ENCODE data around the gene NRXN3.

Gene NRXN3

GRCh38 chr14:78752518-78753188 lies 582.5 kb downstream of the NRXN3 start:
- DNase-seq = no peak

GRCh38 chr14:78754059-78754458 lies 583.9 kb downstream of the NRXN3 start:
- no peak for DNase-seq

GRCh38 chr14:78758333-78758732 lies 588.2 kb downstream of the NRXN3 start:
- DNase-seq = no peak

GRCh38 chr14:78762331-78762730 lies 592.2 kb downstream of the NRXN3 start:
- DNase-seq = no peak

GRCh38 chr14:78763746-78764145 lies 593.6 kb downstream of the NRXN3 start:
- DNase-seq = no peak

- DNase-seq = no peak
Observed at GRCh38 chr14:78764240-78764639, 594.1 kb downstream of the NRXN3 start.

GRCh38 chr14:78764645-78765044 lies 594.5 kb downstream of the NRXN3 start:
- DNase-seq = no peak

GRCh38 chr14:78767436-78767835 lies 597.3 kb downstream of the NRXN3 start:
- DNase-seq = no peak

GRCh38 chr14:78782551-78782950 lies 612.4 kb downstream of the NRXN3 start:
- no peak for DNase-seq

GRCh38 chr14:78785265-78785664 lies 615.1 kb downstream of the NRXN3 start:
- no peak for DNase-seq

- no peak for DNase-seq
Observed at GRCh38 chr14:78788467-78789360, 618.5 kb downstream of the NRXN3 start.

- no peak for DNase-seq
Observed at GRCh38 chr14:78790271-78790670, 620.1 kb downstream of the NRXN3 start.

GRCh38 chr14:78798757-78799156 lies 628.6 kb downstream of the NRXN3 start:
- no peak for DNase-seq

GRCh38 chr14:78805570-78805969 lies 635.4 kb downstream of the NRXN3 start:
- DNase-seq = no peak

- no peak for DNase-seq
Observed at GRCh38 chr14:78823035-78823434, 652.9 kb downstream of the NRXN3 start.

GRCh38 chr14:78823516-78823915 lies 653.3 kb downstream of the NRXN3 start:
- DNase-seq = no peak

- no peak for DNase-seq
Observed at GRCh38 chr14:78829274-78829673, 659.1 kb downstream of the NRXN3 start.

- DNase-seq = no peak
Observed at GRCh38 chr14:78834766-78835451, 664.7 kb downstream of the NRXN3 start.

GRCh38 chr14:78835909-78836308 lies 665.7 kb downstream of the NRXN3 start:
- no peak for DNase-seq

- DNase-seq = peak; percentile 17 to 21
Observed at GRCh38 chr14:78836777-78837176, 666.6 kb downstream of the NRXN3 start.

- DNase-seq = no peak
Observed at GRCh38 chr14:78838959-78839358, 668.8 kb downstream of the NRXN3 start.

GRCh38 chr14:78840898-78841297 lies 670.7 kb downstream of the NRXN3 start:
- no peak for DNase-seq

GRCh38 chr14:78847801-78848200 lies 677.6 kb downstream of the NRXN3 start:
- no peak for DNase-seq

All from activated T-cell treated with anti-CD3 and anti-CD28 coated beads, Interleukin-2, amount 50 U/mL, for 48 hours (primary cell).